Vagina (tissue), 2 donors: Measurements from ENCODE around the gene TRIO. TPM values are rescaled to one million over a fixed set of nuclear protein-coding genes. Genes with fewer than 3 reads are reported as not detected.
A peak's percentile ranks its signal among the peaks of the same experiment; 100 is the strongest.
"Not testable (repeated sequence)": the region's sequence is repeated elsewhere in the genome, so short reads cannot be mapped to it uniquely, and the experiment has no call there.

Source experiments
- DNase-seq, 2 donors: peaks; one replicate each; pipeline ENCODE4 v3.0.0-alpha.2; 2017; ENCODE audit errors: extremely low spot score in 2 of 2
- H3K27ac ChIP-seq: fragments of 200-600 bp; sonication (generic); one replicate; pipeline ENCODE4 v1.5.1; 2019
- H3K27me3 ChIP-seq: fragments of 200-600 bp; sonication (generic); one replicate; pipeline ENCODE4 v1.5.1; 2019
- H3K36me3 ChIP-seq, 2 donors: fragments of 200-600 bp; sonication (generic); one replicate each; pipeline ENCODE4 v1.5.1; 2017 to 2019
- H3K4me1 ChIP-seq: fragments of 200-600 bp; sonication (generic); one replicate; pipeline ENCODE4 v1.5.1; 2019
- H3K4me3 ChIP-seq, 2 donors: fragments of 200-600 bp; sonication (generic); 1 replicate in 1 of 2; 2 replicates in 1 of 2; pipeline ENCODE4 v1.5.1; 2016 to 2019
- H3K9me3 ChIP-seq: fragments of 200-600 bp; sonication (generic); one replicate; pipeline ENCODE4 v1.5.1; 2019
- POLR2A ChIP-seq, 2 donors: fragments of 450-650 bp; IDR thresholded peaks; one replicate each; pipeline ENCODE4 v1.6.1; 2017; ENCODE audit warnings: antibody characterized with exemption in 2 of 2, mild to moderate bottlenecking in 2 of 2, moderate library complexity in 2 of 2
- POLR2AphosphoS5 ChIP-seq, 2 donors: sonication (generic); formaldehyde crosslinking; IDR thresholded peaks; one replicate each; pipeline ENCODE4 v1.9.0; 2017; ENCODE audit warnings: antibody characterized with exemption in 2 of 2, mild to moderate bottlenecking in 2 of 2, low read depth in 1 of 2; ENCODE audit not compliant: insufficient read depth in 1 of 2
- intact Hi-C: fragments of 100-400 bp; cut with DNase I; formaldehyde crosslinking; loops from one replicate; pipeline ENCODE4 v1.15.1; 2023
- total RNA-seq: library from RNA; depleted of rRNA; stranded (reverse); fragments of >200 nt; gene quantifications from one replicate; pipeline ENCODE4 v1.2.3, GENCODE V29; 2016
- TF ChIP-seq, protein P1 (sequence below), 3 experiments: fragments of 450-650 bp in 2 of 3; fragments of 200-600 bp in 1 of 3; sonication (generic) in 1 of 3; IDR thresholded peaks; one replicate each; pipeline ENCODE4 v1.5.1; 2017 to 2019; ENCODE audit warnings: antibody characterized with exemption in 3 of 3, mild to moderate bottlenecking in 2 of 3, moderate library complexity in 2 of 3

TRIO gene
- total RNA-seq, 1 donor from 2014 or later, result 142 TPM

DNA sequence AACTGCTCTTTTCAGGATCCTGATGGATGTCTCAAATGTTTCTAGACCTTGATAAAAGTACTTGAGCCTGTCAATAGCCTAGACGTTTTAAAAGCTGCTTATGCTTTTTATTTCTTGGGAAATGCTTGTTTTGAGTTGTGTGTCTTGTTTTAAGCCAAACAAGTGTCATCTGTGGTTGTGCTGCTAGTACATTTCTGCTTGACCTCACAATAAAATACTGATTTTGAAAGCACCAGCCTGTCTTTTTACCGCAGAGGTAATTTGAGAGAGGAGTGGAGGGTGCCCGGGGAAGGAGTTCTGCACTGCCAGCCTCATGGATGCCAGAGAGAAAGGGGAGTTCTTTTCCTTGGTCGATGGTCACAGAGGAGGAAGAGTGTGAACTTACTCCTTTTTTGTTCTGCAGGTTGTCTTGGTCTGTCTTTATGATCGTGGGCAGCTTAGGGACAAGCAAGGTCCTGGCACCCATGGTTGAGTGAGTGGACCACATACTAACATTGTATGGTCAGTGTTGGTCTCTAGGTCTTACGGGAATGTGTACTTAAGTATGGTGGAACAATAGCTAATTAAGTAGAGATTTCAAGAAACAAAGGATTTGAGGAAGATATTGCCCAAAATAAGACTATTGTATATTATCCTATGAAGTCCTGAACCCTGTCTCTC, 61.0 kb downstream of the TRIO start:
- Histone ChIP-seq H3K27me3 (no peaks in the 10 kb centered on the region), H3K27ac (peak overlapping the region; percentile 45), H3K4me1 (peaks cover 39% of the 10 kb centered on the region), H3K36me3 (no peaks in the 10 kb centered on the region), H3K9me3 (no peaks in the 10 kb centered on the region), H3K4me3 (no peak overlapping the region)
- intact Hi-C loops, result no loop called here
- TF ChIP-seq POLR2A (IDR thresholded peaks at IDR 0.05) (no peak), POLR2AphosphoS5 (IDR thresholded peaks at IDR 0.05; ENCODE audit: insufficient read depth in 1 of 2, low read depth in 1 of 2) (no peak)
- TF ChIP-seq, protein P1, sequence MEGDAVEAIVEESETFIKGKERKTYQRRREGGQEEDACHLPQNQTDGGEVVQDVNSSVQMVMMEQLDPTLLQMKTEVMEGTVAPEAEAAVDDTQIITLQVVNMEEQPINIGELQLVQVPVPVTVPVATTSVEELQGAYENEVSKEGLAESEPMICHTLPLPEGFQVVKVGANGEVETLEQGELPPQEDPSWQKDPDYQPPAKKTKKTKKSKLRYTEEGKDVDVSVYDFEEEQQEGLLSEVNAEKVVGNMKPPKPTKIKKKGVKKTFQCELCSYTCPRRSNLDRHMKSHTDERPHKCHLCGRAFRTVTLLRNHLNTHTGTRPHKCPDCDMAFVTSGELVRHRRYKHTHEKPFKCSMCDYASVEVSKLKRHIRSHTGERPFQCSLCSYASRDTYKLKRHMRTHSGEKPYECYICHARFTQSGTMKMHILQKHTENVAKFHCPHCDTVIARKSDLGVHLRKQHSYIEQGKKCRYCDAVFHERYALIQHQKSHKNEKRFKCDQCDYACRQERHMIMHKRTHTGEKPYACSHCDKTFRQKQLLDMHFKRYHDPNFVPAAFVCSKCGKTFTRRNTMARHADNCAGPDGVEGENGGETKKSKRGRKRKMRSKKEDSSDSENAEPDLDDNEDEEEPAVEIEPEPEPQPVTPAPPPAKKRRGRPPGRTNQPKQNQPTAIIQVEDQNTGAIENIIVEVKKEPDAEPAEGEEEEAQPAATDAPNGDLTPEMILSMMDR (IDR thresholded peaks at IDR 0.05), result no peak
- no peak for DNase-seq

DNA sequence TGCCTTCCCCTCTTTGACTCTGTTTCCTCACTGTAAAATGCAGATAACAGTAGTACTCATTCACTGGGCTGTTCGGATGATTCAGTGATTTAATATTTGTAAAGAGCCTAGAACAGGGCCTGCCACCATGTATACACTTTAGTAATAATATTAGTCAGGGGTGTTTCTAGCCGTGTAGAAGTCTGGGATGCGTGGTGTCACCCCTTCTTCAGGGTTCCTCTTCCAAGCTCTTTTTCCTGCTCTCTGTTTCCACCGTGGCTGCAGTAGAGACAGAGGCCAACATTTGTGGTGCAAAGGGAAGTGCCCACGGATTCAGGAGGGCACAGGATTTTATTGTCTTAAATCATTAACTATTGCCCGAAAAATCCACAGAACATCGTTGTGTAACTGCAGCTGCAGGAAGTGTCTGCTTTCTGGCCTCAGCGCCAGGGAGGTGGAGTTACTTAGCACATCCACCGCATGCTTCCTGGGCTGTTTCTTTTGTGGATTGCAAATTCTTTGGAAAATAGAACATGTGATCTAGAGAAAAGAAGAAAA, 61.7 kb downstream of the TRIO start:
- no peaks in the 10 kb centered on the region for H3K36me3 ChIP-seq
- peak overlapping the region; percentile 45 for H3K27ac ChIP-seq
- peaks cover 45% of the 10 kb centered on the region for H3K4me1 ChIP-seq
- no peak for DNase-seq
- intact Hi-C loops, result no loop called here
- H3K27me3 ChIP-seq, result no peaks in the 10 kb centered on the region
- TF ChIP-seq POLR2A (IDR thresholded peaks at IDR 0.05), result no peak
- peak in 1 of 2 donors; percentile 22 for TF ChIP-seq POLR2AphosphoS5 (IDR thresholded peaks at IDR 0.05; ENCODE audit: insufficient read depth in 1 of 2, low read depth in 1 of 2)
- TF ChIP-seq, protein P1 (IDR thresholded peaks at IDR 0.05), result no peak
- no peaks in the 10 kb centered on the region for H3K9me3 ChIP-seq
- H3K4me3 ChIP-seq, result peak overlapping the region in 1 of 2 donors; percentile 7

DNA sequence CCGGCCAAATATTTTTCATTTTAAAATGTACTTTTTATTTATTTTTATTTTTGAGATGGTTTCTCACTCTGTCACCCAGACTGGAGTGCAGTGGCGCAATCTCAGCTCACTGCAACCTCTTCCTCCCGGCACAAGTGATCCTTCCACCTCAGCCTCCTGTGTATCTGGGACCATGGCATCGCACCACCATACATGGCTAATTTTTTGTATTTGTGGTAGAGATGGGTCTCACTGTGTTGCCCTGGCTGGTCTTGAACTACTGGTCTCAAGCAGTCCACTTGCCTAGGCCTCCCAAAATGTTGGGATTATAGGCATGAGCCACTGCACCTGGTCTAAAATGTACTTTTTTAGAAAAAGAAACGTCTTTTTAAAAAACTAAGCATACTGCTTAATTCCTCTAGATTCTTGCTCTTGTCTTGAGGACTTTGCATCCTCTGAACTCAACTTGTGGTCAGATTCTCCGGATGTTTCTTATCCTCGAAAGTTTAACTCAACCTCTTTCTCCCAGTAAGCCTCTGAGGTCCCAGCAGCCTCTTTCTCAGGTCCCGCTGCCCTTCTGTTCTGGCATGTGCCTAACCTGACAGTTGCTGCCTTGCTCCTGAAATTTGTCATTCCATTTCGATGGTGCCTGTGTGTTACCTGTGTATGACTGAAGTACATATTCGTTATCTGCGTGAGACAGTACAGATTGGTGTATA, 63.0 kb downstream of the TRIO start:
- no peaks in the 10 kb centered on the region for H3K9me3 ChIP-seq
- H3K4me3 ChIP-seq, result no peak overlapping the region
- no peaks in the 10 kb centered on the region for H3K27me3 ChIP-seq
- intact Hi-C loops, result no loop called here
- H3K27ac ChIP-seq, result no peak overlapping the region
- DNase-seq, result no peak
- H3K36me3 ChIP-seq, result no peaks in the 10 kb centered on the region
- TF ChIP-seq, protein P1 (IDR thresholded peaks at IDR 0.05), result no peak
- TF ChIP-seq POLR2A (IDR thresholded peaks at IDR 0.05) (no peak), POLR2AphosphoS5 (IDR thresholded peaks at IDR 0.05; ENCODE audit: insufficient read depth in 1 of 2, low read depth in 1 of 2) (no peak)
- peaks cover 40% of the 10 kb centered on the region for H3K4me1 ChIP-seq

DNA sequence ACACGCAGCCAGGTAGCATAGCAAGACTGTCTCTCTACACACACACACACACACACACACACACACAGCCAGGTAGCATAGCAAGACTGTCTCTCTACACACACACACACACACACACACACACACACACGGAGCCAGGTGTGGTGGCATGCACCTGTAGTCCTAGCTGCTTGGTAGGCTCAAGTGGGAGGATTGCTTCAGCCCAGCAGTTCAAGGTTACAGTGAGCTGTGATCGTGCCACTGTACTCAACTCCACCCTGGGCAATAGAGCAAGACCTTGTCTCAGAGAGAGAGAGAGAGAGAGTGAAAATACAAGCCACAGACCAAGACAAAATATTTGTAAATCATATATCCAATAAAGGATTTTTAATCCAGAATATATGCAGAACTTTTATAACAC, 64.3 kb downstream of the TRIO start:
- H3K4me3 ChIP-seq, H3K36me3 ChIP-seq, H3K9me3 ChIP-seq, intact Hi-C loops, DNase-seq, H3K27ac ChIP-seq, H3K27me3 ChIP-seq: not testable (repeated sequence)
- peaks cover 40% of the 10 kb centered on the region for H3K4me1 ChIP-seq

DNA sequence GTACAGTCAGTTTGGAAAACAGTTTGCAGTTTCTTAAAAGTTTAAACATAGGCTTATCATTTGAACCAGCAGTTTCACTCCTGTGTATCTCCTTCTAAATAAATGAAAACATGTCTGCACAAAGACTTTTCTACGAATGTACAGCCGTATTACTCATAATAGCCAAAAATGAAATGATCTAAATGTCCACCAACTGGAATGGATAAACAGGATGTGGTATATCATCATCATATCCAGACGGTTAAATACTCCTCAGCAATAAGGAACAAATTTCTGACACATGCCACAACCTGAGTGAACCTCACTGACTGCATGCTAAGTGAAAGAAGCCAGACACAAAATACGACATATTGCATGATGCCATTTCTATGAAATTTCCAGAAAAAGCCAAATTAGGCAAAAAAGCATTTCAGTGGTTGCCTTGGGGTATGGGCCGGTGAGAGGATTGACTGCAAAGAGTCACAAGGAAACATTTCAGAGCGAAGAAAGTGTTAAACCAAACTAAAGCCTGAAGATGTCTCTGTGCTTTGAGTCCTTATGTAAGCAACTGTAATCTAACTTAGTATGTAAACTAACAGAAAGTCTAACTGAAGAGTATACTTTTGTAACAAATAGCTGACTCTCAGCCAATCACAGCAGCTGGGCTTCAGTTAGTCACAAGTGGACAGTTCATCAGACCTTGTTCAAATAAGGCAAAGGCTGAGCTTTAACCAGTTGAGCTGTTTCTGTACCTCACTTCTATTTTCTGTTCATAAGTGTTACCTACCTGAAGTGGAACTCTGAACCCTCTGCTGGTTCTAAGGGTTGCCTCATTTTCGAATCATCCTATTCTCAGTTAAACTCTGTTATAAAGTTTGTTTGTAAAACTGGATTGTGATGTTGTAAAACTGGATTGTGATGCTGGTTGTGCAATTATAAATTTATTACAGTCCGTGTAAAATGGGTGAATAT, 65.2 kb downstream of the TRIO start:
- H3K36me3 ChIP-seq, result no peaks in the 10 kb centered on the region
- no peak overlapping the region for H3K27ac ChIP-seq
- H3K9me3 ChIP-seq, result no peaks in the 10 kb centered on the region
- DNase-seq, result no peak
- peaks cover 40% of the 10 kb centered on the region for H3K4me1 ChIP-seq
- H3K4me3 ChIP-seq, result no peak overlapping the region
- TF ChIP-seq, protein P1 (IDR thresholded peaks at IDR 0.05), result no peak
- TF ChIP-seq POLR2A (IDR thresholded peaks at IDR 0.05) (no peak), POLR2AphosphoS5 (IDR thresholded peaks at IDR 0.05; ENCODE audit: insufficient read depth in 1 of 2, low read depth in 1 of 2) (no peak)
- H3K27me3 ChIP-seq, result no peaks in the 10 kb centered on the region
- intact Hi-C loops, result no loop called here
